ENCODE data around the gene LTF. TPM values are rescaled to one million over a fixed set of nuclear protein-coding genes. Genes with fewer than 3 reads are reported as not detected.

LTF gene
- total and polyA plus RNA-seq, 2 donors, result 0.66 to 3.3 TPM

GRCh38 chr3:46470831-46471230 lies 6.1 kb upstream of the LTF start:
- WGBS, result 94% methylated on average over 4 of the region's 4 CpGs
- no peaks in the 10 kb centered on the region for H3K4me1 ChIP-seq (ENCODE audit: insufficient read depth)
- no peak for DNase-seq (ENCODE audit: extremely low spot score)
- H3K27ac ChIP-seq (ENCODE audit: low read depth), result no peak overlapping the region
- no peaks in the 10 kb centered on the region for H3K36me3 ChIP-seq (ENCODE audit: insufficient read depth)
- H3K4me3 ChIP-seq (ENCODE audit: low read depth, low read length), result no peak overlapping the region

- Histone ChIP-seq H3K36me3 (ENCODE audit: insufficient read depth) (no peaks in the 10 kb centered on the region), H3K27ac (ENCODE audit: low read depth) (no peak overlapping the region), H3K4me3 (ENCODE audit: low read depth, low read length) (no peak overlapping the region), H3K4me1 (ENCODE audit: insufficient read depth) (no peaks in the 10 kb centered on the region)
- no peak for DNase-seq (ENCODE audit: extremely low spot score)
- WGBS, result 74% methylated on average over 3 of the region's 3 CpGs
Measured at GRCh38 chr3:46469680-46470357, 5.1 kb upstream of the LTF start.

- Histone ChIP-seq H3K4me3 (ENCODE audit: low read depth, low read length) (no peak overlapping the region), H3K4me1 (ENCODE audit: insufficient read depth) (no peaks in the 10 kb centered on the region), H3K36me3 (ENCODE audit: insufficient read depth) (no peaks in the 10 kb centered on the region), H3K27ac (ENCODE audit: low read depth) (no peak overlapping the region)
- DNase-seq (ENCODE audit: extremely low spot score), result no peak
- WGBS, result 75% methylated on average over 6 of the region's 6 CpGs
Measured at GRCh38 chr3:46468753-46469600, 4.3 kb upstream of the LTF start.

- Histone ChIP-seq H3K4me1 (ENCODE audit: insufficient read depth) (no peaks in the 10 kb centered on the region), H3K4me3 (ENCODE audit: low read depth, low read length) (no peak overlapping the region), H3K27ac (ENCODE audit: low read depth) (no peak overlapping the region), H3K36me3 (ENCODE audit: insufficient read depth) (no peaks in the 10 kb centered on the region)
- 93% methylated on average over 4 of the region's 4 CpGs for WGBS
- DNase-seq (ENCODE audit: extremely low spot score), result no peak
Measured at GRCh38 chr3:46467562-46467961, 2.9 kb upstream of the LTF start.

GRCh38 chr3:46466871-46467403 lies 2.2 kb upstream of the LTF start:
- DNase-seq (ENCODE audit: extremely low spot score), result no peak
- 74% methylated on average over 1 of the region's 1 CpG for WGBS
- Histone ChIP-seq H3K36me3 (ENCODE audit: insufficient read depth) (no peaks in the 10 kb centered on the region), H3K4me1 (ENCODE audit: insufficient read depth) (no peaks in the 10 kb centered on the region), H3K4me3 (ENCODE audit: low read depth, low read length) (no peak overlapping the region), H3K27ac (ENCODE audit: low read depth) (no peak overlapping the region)

- no peak overlapping the region for H3K4me3 ChIP-seq (ENCODE audit: low read depth, low read length)
- no peaks in the 10 kb centered on the region for H3K36me3 ChIP-seq (ENCODE audit: insufficient read depth)
- DNase-seq (ENCODE audit: extremely low spot score), result no peak
- no peak overlapping the region for H3K27ac ChIP-seq (ENCODE audit: low read depth)
- no peaks in the 10 kb centered on the region for H3K4me1 ChIP-seq (ENCODE audit: insufficient read depth)
Measured at GRCh38 chr3:46466273-46466672, 1.6 kb upstream of the LTF start.

- no peak overlapping the region for H3K27ac ChIP-seq (ENCODE audit: low read depth)
- no peak overlapping the region for H3K4me3 ChIP-seq (ENCODE audit: low read depth, low read length)
- WGBS, result 63% methylated on average over 2 of the region's 2 CpGs
Measured at GRCh38 chr3:46465196-46465520, 453 bp upstream of the LTF start.

GRCh38 chr3:46463868-46464241 lies 850 bp downstream of the LTF start:
- 78% methylated on average over 8 of the region's 8 CpGs for WGBS
- no peak overlapping the region for H3K4me3 ChIP-seq (ENCODE audit: low read depth, low read length)
- no peak overlapping the region for H3K27ac ChIP-seq (ENCODE audit: low read depth)
- H3K4me1 ChIP-seq (ENCODE audit: insufficient read depth), result no peaks in the 10 kb centered on the region
- no peaks in the 10 kb centered on the region for H3K36me3 ChIP-seq (ENCODE audit: insufficient read depth)
- no peak for DNase-seq (ENCODE audit: extremely low spot score)

More at GRCh38 chr3:46465196-46465520, 453 bp upstream of the LTF start:
- Histone ChIP-seq H3K4me1 (ENCODE audit: insufficient read depth) (no peaks in the 10 kb centered on the region), H3K36me3 (ENCODE audit: insufficient read depth) (no peaks in the 10 kb centered on the region)
- no peak for DNase-seq (ENCODE audit: extremely low spot score)

- Histone ChIP-seq H3K4me3 (ENCODE audit: low read depth, low read length) (no peak overlapping the region), H3K4me1 (ENCODE audit: insufficient read depth) (no peaks in the 10 kb centered on the region), H3K27ac (ENCODE audit: low read depth) (no peak overlapping the region), H3K36me3 (ENCODE audit: insufficient read depth) (no peaks in the 10 kb centered on the region)
- no peak for DNase-seq (ENCODE audit: extremely low spot score)
- WGBS, result 56% methylated on average over 6 of the region's 6 CpGs
Measured at GRCh38 chr3:46463120-46463867, 1.4 kb downstream of the LTF start.

GRCh38 chr3:46462511-46462910 lies 2.2 kb downstream of the LTF start:
- WGBS, result 59% methylated on average over 3 of the region's 3 CpGs

GRCh38 chr3:46462111-46462510 lies 2.6 kb downstream of the LTF start:
- 43% methylated on average over 3 of the region's 3 CpGs for whole genome bisulfite sequencing
- Histone ChIP-seq H3K27ac (ENCODE audit: low read depth) (no peak overlapping the region), H3K4me3 (ENCODE audit: low read depth, low read length) (no peak overlapping the region), H3K36me3 (ENCODE audit: insufficient read depth) (no peaks in the 10 kb centered on the region), H3K4me1 (ENCODE audit: insufficient read depth) (no peaks in the 10 kb centered on the region)
- DNase-seq (ENCODE audit: extremely low spot score), result no peak

More at GRCh38 chr3:46462511-46462910, 2.2 kb downstream of the LTF start:
- Histone ChIP-seq H3K4me3 (ENCODE audit: low read depth, low read length) (no peak overlapping the region), H3K27ac (ENCODE audit: low read depth) (no peak overlapping the region), H3K4me1 (ENCODE audit: insufficient read depth) (no peaks in the 10 kb centered on the region), H3K36me3 (ENCODE audit: insufficient read depth) (no peaks in the 10 kb centered on the region)
- no peak for DNase-seq (ENCODE audit: extremely low spot score)

- WGBS, result 73% methylated on average over 3 of the region's 3 CpGs
- no peaks in the 10 kb centered on the region for H3K4me1 ChIP-seq (ENCODE audit: insufficient read depth)
Measured at GRCh38 chr3:46460051-46460450, 4.7 kb downstream of the LTF start.

GRCh38 chr3:46456118-46456517 lies 8.6 kb downstream of the LTF start:
- no peak for DNase-seq (ENCODE audit: extremely low spot score)
- Histone ChIP-seq H3K4me1 (ENCODE audit: insufficient read depth) (no peaks in the 10 kb centered on the region), H3K4me3 (ENCODE audit: low read depth, low read length) (no peak overlapping the region), H3K27ac (ENCODE audit: low read depth) (no peak overlapping the region), H3K36me3 (ENCODE audit: insufficient read depth) (no peaks in the 10 kb centered on the region)
- WGBS, result 88% methylated on average over 14 of the region's 14 CpGs

More at GRCh38 chr3:46460051-46460450, 4.7 kb downstream of the LTF start:
- Histone ChIP-seq H3K4me3 (ENCODE audit: low read depth, low read length) (no peak overlapping the region), H3K27ac (ENCODE audit: low read depth) (no peak overlapping the region), H3K36me3 (ENCODE audit: insufficient read depth) (no peaks in the 10 kb centered on the region)
- DNase-seq (ENCODE audit: extremely low spot score), result no peak

All from urinary bladder (tissue), 4 donors.